HG02798 (cell line): Measurements from ENCODE around the gene MAP3K4.

Experiments used
- ATAC-seq: cut with Tn5 transposase; IDR thresholded peaks from one replicate; pipeline ENCODE4 v1.9.1; 2021; ENCODE audit warnings: mild to moderate bottlenecking; ENCODE audit not compliant: unreplicated experiment, poor library complexity

Gene MAP3K4, protein sequence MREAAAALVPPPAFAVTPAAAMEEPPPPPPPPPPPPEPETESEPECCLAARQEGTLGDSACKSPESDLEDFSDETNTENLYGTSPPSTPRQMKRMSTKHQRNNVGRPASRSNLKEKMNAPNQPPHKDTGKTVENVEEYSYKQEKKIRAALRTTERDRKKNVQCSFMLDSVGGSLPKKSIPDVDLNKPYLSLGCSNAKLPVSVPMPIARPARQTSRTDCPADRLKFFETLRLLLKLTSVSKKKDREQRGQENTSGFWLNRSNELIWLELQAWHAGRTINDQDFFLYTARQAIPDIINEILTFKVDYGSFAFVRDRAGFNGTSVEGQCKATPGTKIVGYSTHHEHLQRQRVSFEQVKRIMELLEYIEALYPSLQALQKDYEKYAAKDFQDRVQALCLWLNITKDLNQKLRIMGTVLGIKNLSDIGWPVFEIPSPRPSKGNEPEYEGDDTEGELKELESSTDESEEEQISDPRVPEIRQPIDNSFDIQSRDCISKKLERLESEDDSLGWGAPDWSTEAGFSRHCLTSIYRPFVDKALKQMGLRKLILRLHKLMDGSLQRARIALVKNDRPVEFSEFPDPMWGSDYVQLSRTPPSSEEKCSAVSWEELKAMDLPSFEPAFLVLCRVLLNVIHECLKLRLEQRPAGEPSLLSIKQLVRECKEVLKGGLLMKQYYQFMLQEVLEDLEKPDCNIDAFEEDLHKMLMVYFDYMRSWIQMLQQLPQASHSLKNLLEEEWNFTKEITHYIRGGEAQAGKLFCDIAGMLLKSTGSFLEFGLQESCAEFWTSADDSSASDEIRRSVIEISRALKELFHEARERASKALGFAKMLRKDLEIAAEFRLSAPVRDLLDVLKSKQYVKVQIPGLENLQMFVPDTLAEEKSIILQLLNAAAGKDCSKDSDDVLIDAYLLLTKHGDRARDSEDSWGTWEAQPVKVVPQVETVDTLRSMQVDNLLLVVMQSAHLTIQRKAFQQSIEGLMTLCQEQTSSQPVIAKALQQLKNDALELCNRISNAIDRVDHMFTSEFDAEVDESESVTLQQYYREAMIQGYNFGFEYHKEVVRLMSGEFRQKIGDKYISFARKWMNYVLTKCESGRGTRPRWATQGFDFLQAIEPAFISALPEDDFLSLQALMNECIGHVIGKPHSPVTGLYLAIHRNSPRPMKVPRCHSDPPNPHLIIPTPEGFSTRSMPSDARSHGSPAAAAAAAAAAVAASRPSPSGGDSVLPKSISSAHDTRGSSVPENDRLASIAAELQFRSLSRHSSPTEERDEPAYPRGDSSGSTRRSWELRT (N-terminal part only)

GRCh38 chr6:160991406-160992060 is at the start of gene MAP3K4:
Gene MAP3K4, plus strand, starts transcription at chr6:160991769. Its CDS starts 163 bp downstream, at chr6:160991932.
- ATAC-seq, result peak; percentile 79

GRCh38 chr6:160943997-160944396 is 47.6 kb upstream of the MAP3K4 start:
- no peak for ATAC-seq

GRCh38 chr6:160945516-160946177 is 45.9 kb upstream of the MAP3K4 start:
- ATAC-seq, result no peak

- no peak for ATAC-seq
These were observed 42.0 kb upstream of the MAP3K4 start for GRCh38 chr6:160949531-160949930.

GRCh38 chr6:160950507-160950906 is 41.1 kb upstream of the MAP3K4 start:
- ATAC-seq, result no peak

GRCh38 chr6:160951187-160952030 is 40.2 kb upstream of the MAP3K4 start:
- ATAC-seq, result no peak

- no peak for ATAC-seq
These were observed 38.8 kb upstream of the MAP3K4 start for GRCh38 chr6:160952633-160953281.

GRCh38 chr6:160955508-160956295 is 35.9 kb upstream of the MAP3K4 start:
- ATAC-seq, result no peak

DNA sequence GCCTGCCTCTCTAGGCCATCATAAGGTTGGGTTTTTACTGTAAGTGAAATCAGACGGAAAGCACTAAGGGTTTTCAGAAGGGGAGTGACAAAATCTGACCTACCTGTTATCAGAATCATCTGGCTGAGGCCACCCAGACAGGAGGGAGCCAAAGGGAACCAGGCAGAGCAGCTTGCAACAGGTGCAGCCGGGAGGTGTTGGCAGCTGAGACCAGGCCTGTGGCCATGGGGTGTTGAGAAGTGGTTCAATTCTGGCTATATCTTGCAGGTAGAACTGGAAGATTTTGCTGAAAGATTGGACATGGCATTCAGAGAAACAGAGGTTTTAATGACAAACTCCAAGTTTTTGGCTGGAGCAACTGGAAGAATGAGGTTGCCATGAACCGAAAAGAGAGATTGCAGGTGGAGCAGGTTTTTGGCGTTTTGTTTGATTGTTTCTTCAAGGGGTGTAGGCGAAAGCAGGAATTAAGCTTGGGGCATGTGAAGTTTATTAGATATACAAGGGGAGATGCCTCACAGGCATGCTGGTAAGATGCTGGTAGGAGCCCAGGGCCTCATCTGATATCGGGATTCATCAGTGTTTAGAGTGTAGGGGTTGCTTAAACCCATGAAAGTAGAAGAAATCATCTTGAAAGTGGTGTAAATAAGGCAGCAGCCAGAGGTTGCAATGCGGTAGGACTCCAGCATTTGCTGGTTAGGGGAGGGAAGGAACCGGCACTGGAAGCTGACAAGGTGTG is 35.1 kb upstream of the MAP3K4 start:
- no peak for ATAC-seq

DNA sequence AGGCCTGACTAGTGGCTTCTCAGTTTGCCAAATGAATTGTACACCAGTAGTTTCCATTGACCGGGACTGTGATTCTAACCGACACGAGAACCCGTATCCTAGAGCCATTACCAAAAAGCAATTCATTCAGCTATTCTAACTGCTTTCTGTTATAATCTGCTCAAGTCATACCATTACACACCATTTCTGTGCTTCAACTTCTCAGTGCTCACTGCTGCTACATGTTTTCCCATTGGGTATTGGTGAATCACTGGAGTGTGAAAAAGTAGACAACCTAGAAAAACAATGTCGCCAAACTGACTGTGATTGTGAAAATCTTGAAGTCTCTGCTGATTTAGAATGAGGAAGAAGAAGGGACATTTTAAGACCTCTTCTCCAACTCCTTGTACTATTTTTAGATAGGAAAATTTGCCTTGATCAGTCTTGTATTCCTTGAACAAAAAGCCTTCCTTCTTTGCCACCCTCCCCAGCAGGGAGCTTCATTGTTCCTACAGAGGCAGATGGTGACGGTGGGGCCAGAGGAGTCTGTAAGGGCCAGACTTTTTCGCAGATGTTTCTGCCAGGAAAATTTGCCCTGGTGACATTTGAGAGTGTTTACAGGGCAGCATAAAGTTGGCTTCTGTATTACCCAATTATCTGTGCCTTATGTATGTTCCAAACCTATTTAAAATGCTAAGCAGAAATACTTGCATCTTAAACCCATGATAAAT is 31.7 kb upstream of the MAP3K4 start:
- ATAC-seq, result no peak

- no peak for ATAC-seq
These were observed 30.7 kb upstream of the MAP3K4 start for GRCh38 chr6:160960839-160961238.

- ATAC-seq, result no peak
These were observed 28.5 kb upstream of the MAP3K4 start for GRCh38 chr6:160962835-160963623.

DNA sequence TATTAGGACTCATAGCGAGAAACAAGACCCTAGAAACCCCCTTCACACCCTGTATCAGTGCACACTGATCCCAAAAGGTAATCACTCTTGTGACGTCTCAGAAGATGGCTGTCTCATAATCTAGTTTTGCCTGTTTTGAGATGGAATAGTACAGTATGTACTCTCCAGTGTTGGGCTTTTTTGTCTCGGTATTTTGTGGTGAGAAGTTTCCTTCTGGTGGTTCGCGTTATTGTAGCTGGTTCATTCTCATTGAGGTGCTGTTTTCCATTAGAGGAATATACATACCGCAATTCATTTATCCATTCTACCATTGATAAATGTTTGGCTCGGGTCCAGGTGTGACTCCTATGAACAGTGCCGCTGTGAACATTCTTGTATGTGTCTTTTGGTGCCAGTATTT is 27.9 kb upstream of the MAP3K4 start:
- ATAC-seq, result no peak

DNA sequence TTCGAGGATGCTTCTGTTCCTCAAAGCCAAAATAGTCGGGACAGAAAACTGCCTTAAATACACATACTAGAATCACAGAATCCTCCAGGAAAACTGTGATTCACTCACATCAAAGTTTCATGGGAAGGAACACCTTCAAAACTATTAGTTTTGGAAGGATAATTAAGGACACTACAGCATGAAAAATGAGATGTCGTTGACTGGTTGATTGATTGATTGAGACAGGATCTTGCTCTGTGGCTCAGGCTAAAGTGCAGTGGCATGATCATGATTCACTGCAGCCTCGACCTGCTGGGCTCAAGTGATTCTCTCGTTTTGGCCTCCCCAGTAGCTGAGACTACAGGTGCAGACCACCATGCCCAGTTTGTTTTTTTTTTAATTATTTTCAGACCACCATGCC is 25.7 kb upstream of the MAP3K4 start:
- no peak for ATAC-seq

DNA sequence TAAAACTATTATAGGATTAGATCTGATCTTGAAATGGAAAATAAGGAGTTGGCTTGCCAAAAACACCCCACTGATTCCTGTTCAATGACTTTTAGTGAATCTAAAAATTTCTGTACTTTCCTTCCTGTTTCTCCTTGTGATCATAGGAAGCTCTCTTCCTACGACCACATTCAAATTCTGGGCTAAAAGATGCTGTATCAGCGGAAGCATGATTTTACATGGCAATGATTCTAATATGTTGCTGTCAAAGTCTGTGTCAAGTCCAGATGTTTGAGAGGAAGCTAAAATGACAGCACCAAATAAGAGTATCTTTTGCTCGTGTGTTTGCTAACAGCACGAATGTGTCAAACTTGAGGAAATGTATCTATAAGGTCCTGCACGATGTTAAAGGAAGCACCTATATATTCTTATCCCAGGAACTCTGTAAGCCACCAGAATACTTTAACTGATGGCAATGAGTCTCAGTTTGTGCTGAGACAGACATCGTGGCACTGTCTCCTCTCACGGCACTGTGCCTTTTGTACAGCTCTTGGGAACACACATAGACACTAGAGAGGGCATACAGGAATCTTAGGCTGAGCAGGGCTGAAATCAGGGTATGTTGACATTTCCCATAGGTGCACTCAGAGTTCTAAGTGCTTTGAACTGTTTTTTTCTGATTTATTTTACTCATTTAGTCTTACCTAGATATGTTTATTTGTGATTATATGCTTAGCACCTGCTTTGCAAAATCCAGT is 24.9 kb upstream of the MAP3K4 start:
- no peak for ATAC-seq
